Activated CD4-positive, alpha-beta T cell treated with anti-CD3 and anti-CD28 coated beads, Interleukin-2, amount 10 ng/mL, durations not matched to agents 24 days and 14 days (primary cell): ENCODE results near the gene KCNH8. TPM values are rescaled to one million over a fixed set of nuclear protein-coding genes. Genes with fewer than 3 reads are reported as not detected.

Experiments
- DNase-seq: peaks from one replicate; pipeline ENCODE4 v3.0.0; 2022
- H3K27ac Mint-ChIP-seq: one replicate; pipeline ENCODE4 v1.8.0; 2022; ENCODE audit warnings: mild to moderate bottlenecking, mixed read lengths
- H3K27me3 Mint-ChIP-seq: one replicate; pipeline ENCODE4 v1.8.0; 2022; ENCODE audit warnings: mixed read lengths
- H3K36me3 Mint-ChIP-seq: one replicate; pipeline ENCODE4 v1.8.0; 2022; ENCODE audit warnings: low read depth, mild to moderate bottlenecking, mixed read lengths
- H3K4me1 Mint-ChIP-seq: one replicate; pipeline ENCODE4 v1.8.0; 2021; ENCODE audit warnings: mixed read lengths
- H3K4me3 Mint-ChIP-seq: one replicate; pipeline ENCODE4 v1.8.0; 2022; ENCODE audit warnings: mild to moderate bottlenecking, moderate library complexity, mixed read lengths
- H3K9me3 Mint-ChIP-seq: one replicate; pipeline ENCODE4 v1.8.0; 2021; ENCODE audit warnings: mixed read lengths
- intact Hi-C: fragments of 100-400 bp; cut with micrococcal nuclease; formaldehyde crosslinking; loops from one replicate; pipeline ENCODE4 v1.15.1; 2023
- total RNA-seq: library from RNA; stranded (reverse); gene quantifications from 2 replicates; pipeline ENCODE4 v1.2.3, GENCODE V29; 2022

Gene KCNH8
- total RNA-seq, 1 donor from 2014 or later: not detected

DNA sequence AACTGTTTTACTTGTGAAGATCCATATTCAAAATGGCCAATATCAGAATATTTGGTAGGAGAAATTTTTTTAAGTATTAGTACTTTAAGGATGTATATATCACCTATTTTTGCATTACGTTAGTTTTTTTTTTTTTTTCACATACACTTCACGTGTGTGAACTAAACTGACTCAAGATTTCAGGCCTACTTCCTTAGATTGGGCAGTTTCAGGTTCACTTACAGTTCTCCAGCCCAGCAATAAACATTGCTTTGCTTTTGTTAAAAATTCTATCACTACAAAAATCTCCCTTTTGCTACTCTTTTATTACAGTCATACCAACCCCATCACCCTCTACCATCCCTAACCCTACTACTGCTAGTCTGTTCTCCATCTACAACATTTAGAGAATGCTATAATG is 183.6 kb downstream of the KCNH8 start:
- H3K4me3 Mint-ChIP-seq: no peak overlapping the region
- no peaks in the 10 kb centered on the region for H3K4me1 Mint-ChIP-seq
- intact Hi-C loops: no loop called here

DNA sequence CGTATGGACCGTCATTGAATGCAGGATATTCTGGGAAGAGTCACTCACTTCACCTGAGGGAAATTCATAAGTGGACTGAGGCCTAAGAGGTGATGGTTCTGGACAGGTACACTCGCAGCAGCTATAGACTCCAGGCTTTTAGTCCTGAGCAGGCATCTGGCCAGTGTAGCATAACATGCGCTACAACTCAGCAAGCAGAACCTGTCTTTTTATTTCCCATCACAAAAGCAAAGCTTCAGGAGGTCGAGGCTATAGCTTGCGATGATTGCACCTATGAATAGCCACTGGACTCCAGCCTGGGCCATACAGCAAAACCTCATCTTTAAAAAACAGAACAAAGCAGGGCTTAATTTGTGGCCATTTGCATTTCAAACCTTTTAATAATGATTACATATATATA is 185.8 kb downstream of the KCNH8 start:
- H3K36me3 Mint-ChIP-seq: no peaks in the 10 kb centered on the region
- H3K9me3 Mint-ChIP-seq: no peaks in the 10 kb centered on the region
- intact Hi-C loops: no loop called here
- H3K27ac Mint-ChIP-seq: no peak overlapping the region
- no peaks in the 10 kb centered on the region for H3K4me1 Mint-ChIP-seq
- H3K27me3 Mint-ChIP-seq: no peaks in the 10 kb centered on the region
- no peak for DNase-seq
- H3K4me3 Mint-ChIP-seq: no peak overlapping the region

More for the DNA sequence above, 183.6 kb downstream of the KCNH8 start:
- Mint-ChIP-seq H3K9me3 (no peaks in the 10 kb centered on the region), H3K36me3 (no peaks in the 10 kb centered on the region), H3K27ac (no peak overlapping the region), H3K27me3 (no peaks in the 10 kb centered on the region)
- DNase-seq: no peak

DNA sequence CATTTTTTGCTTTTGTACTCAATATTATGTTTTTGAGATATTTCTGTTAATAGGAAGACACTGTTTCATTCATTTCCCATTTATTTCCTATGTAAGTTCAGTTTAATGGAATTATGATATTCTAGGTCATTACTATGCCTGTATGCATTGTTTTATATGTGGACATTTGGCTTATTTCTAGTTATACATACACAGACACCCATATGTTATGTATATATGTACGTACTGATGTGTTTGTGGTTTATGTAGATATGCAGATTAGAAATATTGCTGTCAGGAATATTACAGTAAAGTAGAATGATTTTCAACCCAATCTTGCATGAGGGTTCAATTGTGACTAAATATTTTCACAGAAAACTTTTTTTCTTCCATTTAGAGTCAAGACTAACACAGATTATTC is 190.5 kb downstream of the KCNH8 start:
- no peak overlapping the region for H3K27ac Mint-ChIP-seq
- H3K9me3 Mint-ChIP-seq: no peaks in the 10 kb centered on the region
- H3K36me3 Mint-ChIP-seq: no peaks in the 10 kb centered on the region
- no peak for DNase-seq
- H3K27me3 Mint-ChIP-seq: no peaks in the 10 kb centered on the region
- no peaks in the 10 kb centered on the region for H3K4me1 Mint-ChIP-seq
- no peak overlapping the region for H3K4me3 Mint-ChIP-seq
- intact Hi-C loops: no loop called here

DNA sequence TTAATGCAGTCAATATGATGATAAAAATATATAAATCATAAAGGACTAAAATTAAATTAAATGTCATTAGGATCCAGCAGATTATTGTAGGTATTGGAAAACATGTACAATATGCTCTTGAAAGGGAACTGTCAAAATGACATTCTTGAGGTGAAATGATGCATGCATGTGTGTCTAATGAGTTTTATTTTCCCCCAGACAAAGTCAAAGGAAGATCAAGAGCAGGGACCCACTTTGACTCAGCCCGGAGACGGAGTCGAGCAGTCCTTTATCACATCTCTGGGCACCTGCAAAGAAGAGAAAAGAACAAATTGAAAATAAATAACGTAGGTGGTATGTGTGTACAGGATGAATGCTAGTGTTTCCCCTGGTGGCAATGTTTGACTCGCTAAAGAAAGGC is 194.1 kb downstream of the KCNH8 start:
- Mint-ChIP-seq H3K4me1 (peaks cover under 1% of the 10 kb centered on the region), H3K4me3 (no peak overlapping the region)
- intact Hi-C loops: no loop called here

DNA sequence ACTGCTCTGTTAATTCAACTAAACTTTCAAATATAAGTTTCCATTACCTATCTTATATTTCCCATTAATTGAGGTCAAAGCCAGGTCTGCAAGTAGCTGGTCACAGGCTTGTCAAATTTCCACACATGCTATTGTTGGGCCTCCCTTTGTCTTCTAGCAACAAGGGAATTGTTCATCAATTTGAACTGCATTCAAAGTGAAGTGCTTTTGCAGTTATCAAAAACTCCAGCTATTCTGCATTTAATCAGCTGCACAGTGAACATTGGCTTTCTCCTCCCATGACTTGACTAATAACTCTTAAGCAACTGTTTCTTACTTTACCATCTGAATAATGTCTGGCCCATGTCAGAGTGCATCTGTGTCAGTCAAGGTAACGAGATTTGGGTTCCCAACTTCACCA is 198.4 kb downstream of the KCNH8 start:
- intact Hi-C loops: no loop called here
- Mint-ChIP-seq H3K9me3 (no peaks in the 10 kb centered on the region), H3K4me3 (no peak overlapping the region)

More for the DNA sequence above, 194.1 kb downstream of the KCNH8 start:
- Mint-ChIP-seq H3K27ac (no peak overlapping the region), H3K9me3 (no peaks in the 10 kb centered on the region), H3K36me3 (no peaks in the 10 kb centered on the region), H3K27me3 (peaks cover under 1% of the 10 kb centered on the region)
- DNase-seq: no peak

DNA sequence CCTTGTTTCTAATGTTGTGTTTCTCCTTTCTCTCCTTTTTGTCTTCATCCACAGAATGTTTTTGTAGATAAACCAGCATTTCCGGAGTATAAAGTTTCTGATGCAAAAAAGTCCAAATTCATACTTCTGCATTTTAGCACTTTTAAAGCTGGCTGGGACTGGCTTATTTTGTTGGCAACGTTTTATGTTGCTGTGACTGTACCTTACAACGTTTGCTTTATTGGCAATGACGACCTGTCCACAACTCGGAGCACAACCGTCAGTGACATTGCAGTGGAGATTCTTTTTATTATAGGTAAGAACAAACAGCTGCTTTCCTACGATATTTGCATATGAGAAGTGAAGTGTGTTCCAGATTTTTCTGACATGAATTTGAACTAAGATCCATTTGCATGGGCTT is 199.4 kb downstream of the KCNH8 start:
- no peaks in the 10 kb centered on the region for H3K36me3 Mint-ChIP-seq
- peaks cover 2% of the 10 kb centered on the region for H3K4me1 Mint-ChIP-seq
- no peak for DNase-seq
- no peaks in the 10 kb centered on the region for H3K9me3 Mint-ChIP-seq
- no peak overlapping the region for H3K4me3 Mint-ChIP-seq
- no peak overlapping the region for H3K27ac Mint-ChIP-seq
- intact Hi-C loops: loop anchor here (2.0 kb wide), 1 partner anchor 519 kb away; no protein-coding TSS in a partner anchor
- H3K27me3 Mint-ChIP-seq: peaks cover 9% of the 10 kb centered on the region

More for the DNA sequence above, 198.4 kb downstream of the KCNH8 start:
- no peaks in the 10 kb centered on the region for H3K36me3 Mint-ChIP-seq
- H3K27me3 Mint-ChIP-seq: peaks cover 7% of the 10 kb centered on the region
- DNase-seq: no peak
- H3K27ac Mint-ChIP-seq: no peak overlapping the region
- peaks cover 2% of the 10 kb centered on the region for H3K4me1 Mint-ChIP-seq

DNA sequence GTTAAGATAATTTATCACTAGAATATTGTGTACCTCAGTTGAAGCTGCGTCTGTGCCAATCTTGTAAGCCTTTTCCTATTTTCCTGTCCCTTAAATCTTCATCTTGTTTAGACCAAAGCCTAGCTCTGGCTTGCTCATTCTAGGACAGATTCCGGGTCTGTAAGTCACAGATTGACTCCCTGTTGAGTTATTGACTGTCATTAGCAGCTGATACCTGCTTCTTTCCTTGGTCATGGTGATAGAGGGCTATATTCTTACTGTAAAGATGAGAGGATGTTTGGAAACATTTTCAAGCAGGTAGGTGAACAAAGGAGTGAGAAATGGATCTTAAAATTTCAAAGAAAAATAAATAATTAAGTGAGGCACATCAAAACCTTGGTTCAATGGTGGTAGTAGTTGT is 200.2 kb downstream of the KCNH8 start:
- intact Hi-C loops: loop anchor here (2.0 kb wide), 1 partner anchor 518 kb away; no protein-coding TSS in a partner anchor
- Mint-ChIP-seq H3K27ac (no peak overlapping the region), H3K27me3 (peaks cover 9% of the 10 kb centered on the region), H3K4me3 (no peak overlapping the region), H3K9me3 (no peaks in the 10 kb centered on the region), H3K36me3 (no peaks in the 10 kb centered on the region), H3K4me1 (peaks cover 2% of the 10 kb centered on the region)
- DNase-seq: no peak

DNA sequence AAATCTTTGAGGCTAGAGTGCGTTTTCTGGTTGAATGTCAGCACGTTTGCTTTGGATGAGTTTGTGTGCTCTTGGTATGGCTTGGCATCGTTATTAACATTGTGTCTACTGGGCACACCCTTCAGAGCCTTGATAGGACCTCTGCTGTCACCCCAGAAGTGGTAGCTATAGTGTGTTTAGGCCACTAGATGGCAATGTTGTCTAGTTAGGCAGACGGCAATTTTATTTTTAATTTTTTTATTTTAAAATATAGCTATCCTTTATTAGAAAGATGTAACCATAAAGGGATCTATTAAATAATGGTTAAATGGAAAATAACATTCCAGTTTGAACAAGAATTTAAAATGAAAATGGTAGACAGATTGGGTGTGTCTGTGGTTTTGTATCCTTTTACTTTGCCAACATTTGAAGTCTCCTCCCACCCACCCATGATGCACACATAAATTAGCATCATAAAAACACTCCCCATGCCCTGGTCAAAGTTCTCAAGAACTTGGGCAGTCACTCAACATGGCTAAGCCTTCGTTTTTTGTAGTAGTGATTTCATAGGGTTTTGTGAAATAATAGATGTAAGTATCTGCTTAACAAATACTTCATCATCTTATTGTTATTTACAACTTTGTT is 200.7 kb downstream of the KCNH8 start:
- peak; percentile 64 for DNase-seq
- intact Hi-C loops: loop anchor here (1.0 to 2.0 kb wide), 2 partner anchors 194 to 518 kb away; no protein-coding TSS in a partner anchor

DNA sequence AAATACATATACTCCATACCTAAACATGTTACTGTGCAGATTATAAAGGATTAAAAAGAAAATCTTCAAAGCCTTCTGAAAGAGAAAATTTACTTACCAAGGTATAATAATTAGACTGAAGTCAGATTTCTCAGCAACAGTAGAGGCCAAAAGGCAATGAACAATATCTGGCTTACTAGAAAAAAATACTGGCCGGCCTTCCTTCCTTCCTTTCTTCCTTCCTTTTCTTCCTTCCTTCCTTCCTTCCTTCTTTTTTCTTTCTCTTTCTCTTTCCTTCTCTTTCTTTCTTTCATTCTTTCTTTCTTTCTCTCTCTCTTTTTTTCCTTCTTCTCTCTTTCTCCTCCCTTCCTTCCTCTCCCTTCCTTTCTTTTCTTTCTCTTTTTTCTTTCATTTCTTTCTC is 209.6 kb downstream of the KCNH8 start:
- Mint-ChIP-seq H3K36me3 (no peaks in the 10 kb centered on the region), H3K4me1 (no peaks in the 10 kb centered on the region), H3K27me3 (no peaks in the 10 kb centered on the region), H3K9me3 (peaks cover 5% of the 10 kb centered on the region), H3K4me3 (no peak overlapping the region), H3K27ac (no peak overlapping the region)
- intact Hi-C loops: no loop called here
- no peak for DNase-seq

More for the DNA sequence above, 200.7 kb downstream of the KCNH8 start:
- Mint-ChIP-seq H3K9me3 (peaks cover 5% of the 10 kb centered on the region), H3K27ac (no peak overlapping the region), H3K36me3 (no peaks in the 10 kb centered on the region), H3K27me3 (peaks cover 9% of the 10 kb centered on the region), H3K4me1 (peaks cover 2% of the 10 kb centered on the region), H3K4me3 (no peak overlapping the region)

DNA sequence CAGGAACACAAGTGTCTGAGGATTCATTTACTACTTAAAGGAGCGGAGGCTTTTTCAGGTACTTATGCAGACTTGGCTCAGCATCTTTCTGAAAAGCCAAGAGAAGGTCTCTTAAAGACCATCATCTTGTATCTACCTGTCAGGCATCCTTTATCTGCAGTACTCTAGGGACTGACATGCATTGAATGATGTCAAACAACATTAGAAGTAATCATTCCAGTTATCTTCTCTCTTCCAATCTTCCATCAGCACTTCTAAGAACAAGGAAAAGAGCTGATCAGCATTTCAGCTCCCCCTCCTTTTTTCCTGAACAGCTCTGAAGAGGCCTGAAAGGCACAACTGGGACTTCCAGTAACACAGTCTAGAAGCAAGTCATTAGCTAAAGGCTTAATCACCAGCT is 214.8 kb downstream of the KCNH8 start:
- Mint-ChIP-seq H3K36me3 (no peaks in the 10 kb centered on the region), H3K27ac (no peak overlapping the region), H3K4me1 (no peaks in the 10 kb centered on the region)

DNA sequence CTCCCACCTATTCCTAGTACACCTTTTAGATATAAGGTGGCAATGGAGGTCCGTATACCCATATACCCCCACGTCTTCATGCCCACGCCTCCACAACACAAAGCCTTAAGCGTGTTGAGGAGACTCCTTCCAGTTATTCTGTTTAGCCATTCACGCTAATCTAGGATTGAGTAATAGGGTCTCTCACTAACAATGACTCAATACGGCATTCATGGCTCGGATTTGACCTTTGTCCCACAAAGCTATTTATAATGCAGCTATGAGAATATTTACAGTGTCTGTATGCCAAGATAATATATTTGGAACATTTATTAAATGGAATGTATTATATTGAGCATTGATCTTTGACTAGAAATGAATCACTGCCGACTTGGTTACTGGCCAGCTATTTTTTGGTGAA is 215.8 kb downstream of the KCNH8 start:
- no peaks in the 10 kb centered on the region for H3K27me3 Mint-ChIP-seq
- no peaks in the 10 kb centered on the region for H3K9me3 Mint-ChIP-seq
- H3K27ac Mint-ChIP-seq: no peak overlapping the region
- no peak overlapping the region for H3K4me3 Mint-ChIP-seq
- intact Hi-C loops: no loop called here
- H3K4me1 Mint-ChIP-seq: no peaks in the 10 kb centered on the region
- DNase-seq: no peak
- H3K36me3 Mint-ChIP-seq: no peaks in the 10 kb centered on the region

More for the DNA sequence above, 214.8 kb downstream of the KCNH8 start:
- H3K9me3 Mint-ChIP-seq: no peaks in the 10 kb centered on the region
- H3K4me3 Mint-ChIP-seq: no peak overlapping the region
- intact Hi-C loops: no loop called here
- H3K27me3 Mint-ChIP-seq: no peaks in the 10 kb centered on the region
- no peak for DNase-seq

DNA sequence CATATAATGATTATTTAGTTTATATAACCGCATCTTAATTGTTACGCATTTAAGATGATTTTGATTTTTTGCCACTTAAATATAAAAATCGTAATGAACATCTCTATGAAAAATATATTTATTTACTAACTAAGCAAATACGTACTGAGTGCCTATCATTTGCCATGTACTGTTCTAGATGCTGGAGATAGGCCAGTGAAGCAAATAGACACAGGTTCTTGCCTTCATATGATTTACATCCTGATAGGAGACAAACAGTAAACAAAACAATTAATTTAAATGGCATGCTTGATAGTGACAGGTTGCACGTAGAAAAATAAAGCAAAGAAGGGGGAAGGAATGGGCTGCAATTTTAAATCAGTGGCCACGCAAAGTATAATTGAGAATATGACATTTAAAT is 217.2 kb downstream of the KCNH8 start:
- no peaks in the 10 kb centered on the region for H3K9me3 Mint-ChIP-seq
- no peak for DNase-seq
- no peaks in the 10 kb centered on the region for H3K4me1 Mint-ChIP-seq
- H3K27me3 Mint-ChIP-seq: no peaks in the 10 kb centered on the region
- H3K36me3 Mint-ChIP-seq: no peaks in the 10 kb centered on the region
- H3K27ac Mint-ChIP-seq: no peak overlapping the region
- H3K4me3 Mint-ChIP-seq: no peak overlapping the region
- intact Hi-C loops: no loop called here

DNA sequence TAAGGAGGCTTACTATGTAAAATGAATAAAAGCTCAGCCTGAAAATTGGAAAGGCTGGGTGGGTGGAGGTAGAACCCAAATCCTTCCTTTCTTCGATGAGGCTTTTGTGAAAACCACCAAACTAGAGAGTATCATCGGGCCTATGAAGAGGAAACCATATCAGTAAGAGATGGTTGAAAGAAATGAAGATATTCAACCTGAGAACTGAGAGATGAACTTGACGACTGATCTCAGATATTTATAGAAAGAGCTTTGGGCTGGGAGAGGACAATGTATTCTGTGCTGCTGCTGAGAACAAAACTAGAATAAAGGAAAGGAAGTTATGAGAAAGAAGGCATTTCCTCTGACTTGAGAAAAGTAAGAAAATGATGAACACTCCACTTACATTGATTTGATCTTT is 236.6 kb downstream of the KCNH8 start:
- Mint-ChIP-seq H3K36me3 (no peaks in the 10 kb centered on the region), H3K9me3 (no peaks in the 10 kb centered on the region), H3K4me3 (no peak overlapping the region), H3K27me3 (no peaks in the 10 kb centered on the region), H3K4me1 (no peaks in the 10 kb centered on the region), H3K27ac (no peak overlapping the region)
- no peak for DNase-seq
- intact Hi-C loops: no loop called here

DNA sequence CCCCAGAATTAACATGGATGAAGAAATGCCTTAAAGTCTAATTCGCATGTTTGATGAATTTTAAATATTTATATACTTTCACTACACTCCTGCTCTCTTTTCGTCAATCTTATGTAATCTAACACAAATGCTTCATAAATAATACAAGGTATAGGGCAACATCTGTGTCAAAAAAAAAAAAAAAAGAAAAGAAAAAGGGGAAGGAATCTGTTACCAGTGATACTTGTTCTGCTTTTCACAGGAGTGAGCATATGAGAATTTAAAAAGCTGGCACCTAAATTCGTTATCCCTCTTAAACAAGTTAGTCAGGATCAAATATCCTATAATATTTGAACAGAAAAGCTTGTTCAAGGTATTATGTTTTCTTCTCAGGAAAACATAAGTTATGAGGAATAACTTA is 243.8 kb downstream of the KCNH8 start:
- Mint-ChIP-seq H3K27ac (no peak overlapping the region), H3K4me1 (no peaks in the 10 kb centered on the region), H3K27me3 (no peaks in the 10 kb centered on the region), H3K9me3 (no peaks in the 10 kb centered on the region), H3K4me3 (no peak overlapping the region), H3K36me3 (no peaks in the 10 kb centered on the region)
- no peak for DNase-seq
- intact Hi-C loops: no loop called here

DNA sequence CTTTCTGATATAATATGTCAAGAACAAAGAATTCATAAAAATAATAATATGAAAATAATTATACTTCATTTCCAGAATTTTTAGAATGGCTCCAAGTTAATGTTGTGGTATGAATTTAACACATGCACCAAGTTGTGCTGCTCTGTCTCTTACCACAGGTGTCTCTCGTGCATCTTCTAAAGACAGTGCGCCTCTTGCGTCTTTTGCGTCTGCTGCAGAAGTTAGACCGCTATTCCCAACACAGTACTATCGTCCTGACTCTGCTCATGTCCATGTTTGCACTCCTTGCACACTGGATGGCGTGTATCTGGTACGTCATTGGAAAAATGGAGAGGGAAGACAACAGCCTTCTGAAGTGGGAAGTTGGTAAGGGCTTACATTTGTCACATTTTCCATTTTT is 246.6 kb downstream of the KCNH8 start:
- Mint-ChIP-seq H3K27ac (no peak overlapping the region), H3K27me3 (no peaks in the 10 kb centered on the region), H3K4me3 (no peak overlapping the region), H3K4me1 (no peaks in the 10 kb centered on the region), H3K36me3 (no peaks in the 10 kb centered on the region), H3K9me3 (no peaks in the 10 kb centered on the region)
- DNase-seq: no peak
- intact Hi-C loops: no loop called here
